Stimulated activated CD8-positive, alpha-beta memory T cell treated with anti-CD3 and anti-CD28 coated beads, Interleukin-2, amount 100 ng/mL, for 1 hour (primary cell): ENCODE measurements around the gene GPR34.
"Not testable (repeated sequence)": the region's sequence is repeated elsewhere in the genome, so short reads cannot be mapped to it uniquely, and the experiment has no call there.

Experiments
- DNase-seq, 2 donors: peaks; one replicate each; pipeline ENCODE4 v3.0.0-alpha.2; 2020; ENCODE audit warnings: low read depth in 2 of 2

GPR34 gene

GRCh38 chrX:41688835-41689234 lies at the start of gene GPR34:
Gene GPR34 (plus strand): TSS chrX:41688973. CDS start chrX:41695634, 6,661 bp downstream.
- DNase-seq = no peak

- not testable (repeated sequence) for DNase-seq
Observed at GRCh38 chrX:41646201-41646600, 42.6 kb upstream of the GPR34 start.

- no peak for DNase-seq
Observed at GRCh38 chrX:41653125-41653524, 35.6 kb upstream of the GPR34 start.

GRCh38 chrX:41655101-41655500 lies 33.7 kb upstream of the GPR34 start:
- DNase-seq = no peak

- no peak for DNase-seq
Observed at GRCh38 chrX:41655631-41656030, 33.1 kb upstream of the GPR34 start.

- DNase-seq = no peak
Observed at GRCh38 chrX:41661366-41662095, 27.2 kb upstream of the GPR34 start.

GRCh38 chrX:41664375-41664901 lies 24.3 kb upstream of the GPR34 start:
- no peak for DNase-seq

GRCh38 chrX:41664908-41665307 lies 23.9 kb upstream of the GPR34 start:
- no peak for DNase-seq

- DNase-seq = no peak
Observed at GRCh38 chrX:41665686-41666085, 23.1 kb upstream of the GPR34 start.

- no peak for DNase-seq
Observed at GRCh38 chrX:41666251-41666650, 22.5 kb upstream of the GPR34 start.

GRCh38 chrX:41667631-41668030 lies 21.1 kb upstream of the GPR34 start:
- DNase-seq = no peak

- DNase-seq = no peak
Observed at GRCh38 chrX:41670112-41670511, 18.7 kb upstream of the GPR34 start.

GRCh38 chrX:41671082-41671481 lies 17.7 kb upstream of the GPR34 start:
- DNase-seq = no peak

GRCh38 chrX:41672643-41673042 lies 16.1 kb upstream of the GPR34 start:
- no peak for DNase-seq

- not testable (repeated sequence) for DNase-seq
Observed at GRCh38 chrX:41676361-41676760, 12.4 kb upstream of the GPR34 start.

GRCh38 chrX:41677183-41678060 lies 11.4 kb upstream of the GPR34 start:
- DNase-seq = no peak

GRCh38 chrX:41684138-41684537 lies 4.6 kb upstream of the GPR34 start:
- no peak for DNase-seq

- DNase-seq = no peak
Observed at GRCh38 chrX:41684940-41685339, 3.8 kb upstream of the GPR34 start.

- no peak for DNase-seq
Observed at GRCh38 chrX:41686788-41687187, 2.0 kb upstream of the GPR34 start.

- no peak for DNase-seq
Observed at GRCh38 chrX:41688156-41688555, 617 bp upstream of the GPR34 start.

GRCh38 chrX:41689711-41690110 lies 938 bp downstream of the GPR34 start:
- DNase-seq = no peak

- DNase-seq = no peak
Observed at GRCh38 chrX:41692162-41692749, 3.5 kb downstream of the GPR34 start.
